Kidney (tissue), 14 donors: ENCODE data around the gene MARCHF2. TPM values are rescaled to one million over a fixed set of nuclear protein-coding genes. Genes with fewer than 3 reads are reported as not detected.

Experiments used
- DNase-seq, 5 donors: peaks; one replicate each; pipeline ENCODE4 v3.0.0-alpha.2; 2013 to 2020
- FAIRE-seq: peaks from 2 replicates; lab custom pipeline; 2012; peaks lifted over from hg19 to GRCh38; lab: Jason Lieb, UNC
- H3K27ac ChIP-seq, 2 donors: one replicate each; pipeline ENCODE4 v1.7.0; 2013; ENCODE audit warnings: low read depth in 2 of 2, low read length in 2 of 2, inconsistent platforms in 1 of 2
- H3K27me3 ChIP-seq: one replicate; pipeline ENCODE4 v1.7.1; 2013; ENCODE audit warnings: low read length, inconsistent platforms; ENCODE audit not compliant: control insufficient read depth, insufficient read depth
- H3K36me3 ChIP-seq, 3 donors: one replicate each; pipeline versions ENCODE4 v1.7.0 to v1.7.1; 2013; ENCODE audit warnings: low read length in 3 of 3, control low read depth in 1 of 3, inconsistent platforms in 1 of 3; ENCODE audit not compliant: insufficient read depth in 3 of 3, control insufficient read depth in 2 of 3
- H3K4me1 ChIP-seq, 3 donors: one replicate each; pipeline versions ENCODE4 v1.7.0 to v1.7.1; 2013; ENCODE audit warnings: low read length in 3 of 3, inconsistent platforms in 1 of 3, low read depth in 1 of 3; ENCODE audit not compliant: control insufficient read depth in 2 of 3, insufficient read depth in 2 of 3
- H3K4me3 ChIP-seq, 3 donors: one replicate each; pipeline versions ENCODE4 v1.7.0 to v1.8.1; 2013; ENCODE audit warnings: low read length in 3 of 3, control low read depth in 1 of 3, inconsistent platforms in 1 of 3
- H3K9ac ChIP-seq, 3 donors: one replicate each; pipeline versions ENCODE4 v1.7.0 to v1.7.1; 2013; ENCODE audit warnings: low read length in 3 of 3, control low read depth in 1 of 3, inconsistent platforms in 1 of 3
- H3K9me3 ChIP-seq, 3 donors: one replicate each; pipeline versions ENCODE4 v1.7.0 to v1.7.1; 2013; ENCODE audit warnings: low read length in 3 of 3, control low read depth in 1 of 3, inconsistent platforms in 1 of 3; ENCODE audit not compliant: control insufficient read depth in 2 of 3, insufficient read depth in 1 of 3
- intact Hi-C: fragments of 100-400 bp; cut with DNase I; formaldehyde crosslinking; loops from one replicate; pipeline ENCODE4 v1.11.1; 2022
- polyA plus RNA-seq: library from polyadenylated mRNA; stranded (reverse); fragments of 350-450 nt; fragmentation: Illumina TruSeq; extraction: RNeasy Lipid Tissue Mini Kit (QIAGEN cat#74804); gene quantifications from one replicate; pipeline ENCODE4 v1.2.3, GENCODE V29; 2014; ENCODE audit warnings: low read depth, low replicate concordance; ENCODE audit not compliant: insufficient read depth
- total RNA-seq: library from RNA; stranded (reverse); fragmentation: NEBNext Ultra II Directional; extraction: Animal tissue kit (Norgen Biotek cat#: 25700); gene quantifications from one replicate; pipeline ENCODE4 v1.2.1, GENCODE V29; 2021
- TF ChIP-seq, protein P1 (sequence below): IDR thresholded peaks from 3 replicates; pipeline ENCODE4 v1.5.1; 2012; ENCODE audit warnings: mild to moderate bottlenecking, moderate library complexity, borderline replicate concordance; ENCODE audit not compliant: insufficient read depth; ENCODE audit errors: extremely low read depth
- donor health status: control.
- donor health status: control.
- donor health status: control.
- donor health status: control.
- donor health status: control.
- donor health status: DM: yes; HTN: yes; CAD: no.
- donor health status: Normal renal cell carcinoma (clear cell type).

The MARCHF2 gene
- total and polyA plus RNA-seq, 2 donors from 2014 or later = 46.5 to 48.4 TPM

DNA sequence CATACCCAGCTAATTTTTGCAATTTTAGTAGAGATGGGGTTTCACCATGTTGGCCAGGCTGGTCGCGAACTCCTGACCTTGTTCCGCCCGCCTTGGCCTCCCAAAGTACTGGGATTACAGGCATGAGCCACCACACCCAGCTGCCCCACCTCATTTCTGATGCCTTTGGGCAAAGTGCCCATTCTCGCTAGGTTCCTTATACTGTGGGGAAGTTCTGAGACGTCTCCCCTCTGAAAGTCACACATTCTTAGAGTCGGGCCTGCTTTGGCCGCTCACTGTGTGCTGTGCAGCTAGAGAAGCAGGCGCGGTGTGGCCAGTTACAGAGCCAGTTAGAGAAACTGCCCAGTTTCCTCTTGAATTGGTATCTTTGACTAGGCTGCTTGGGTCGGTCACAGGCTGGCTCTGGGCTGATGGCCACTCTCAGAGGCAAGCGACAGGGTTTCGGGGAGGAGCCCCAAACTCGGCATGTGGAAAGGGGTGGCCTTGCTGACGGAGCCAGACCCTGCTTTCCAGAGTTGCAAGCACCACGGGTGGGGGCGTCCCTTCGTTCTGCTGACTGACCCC lies 71.3 kb downstream of the MARCHF2 start:
- Histone ChIP-seq H3K27me3 (no peaks in the 10 kb centered on the region), H3K9me3 (no peaks in the 10 kb centered on the region), H3K36me3 (peaks cover 11 to 68% (median 47%) of the 10 kb centered on the region in 3 donors), H3K4me1 (peaks cover 0 to 11% (median 0%) of the 10 kb centered on the region in 3 donors), H3K4me3 (no peak overlapping the region), H3K27ac (no peak overlapping the region), H3K9ac (no peak overlapping the region)
- intact Hi-C loops = no loop called here
- DNase-seq (no peak), FAIRE-seq (no peak)
- TF ChIP-seq, protein P1, sequence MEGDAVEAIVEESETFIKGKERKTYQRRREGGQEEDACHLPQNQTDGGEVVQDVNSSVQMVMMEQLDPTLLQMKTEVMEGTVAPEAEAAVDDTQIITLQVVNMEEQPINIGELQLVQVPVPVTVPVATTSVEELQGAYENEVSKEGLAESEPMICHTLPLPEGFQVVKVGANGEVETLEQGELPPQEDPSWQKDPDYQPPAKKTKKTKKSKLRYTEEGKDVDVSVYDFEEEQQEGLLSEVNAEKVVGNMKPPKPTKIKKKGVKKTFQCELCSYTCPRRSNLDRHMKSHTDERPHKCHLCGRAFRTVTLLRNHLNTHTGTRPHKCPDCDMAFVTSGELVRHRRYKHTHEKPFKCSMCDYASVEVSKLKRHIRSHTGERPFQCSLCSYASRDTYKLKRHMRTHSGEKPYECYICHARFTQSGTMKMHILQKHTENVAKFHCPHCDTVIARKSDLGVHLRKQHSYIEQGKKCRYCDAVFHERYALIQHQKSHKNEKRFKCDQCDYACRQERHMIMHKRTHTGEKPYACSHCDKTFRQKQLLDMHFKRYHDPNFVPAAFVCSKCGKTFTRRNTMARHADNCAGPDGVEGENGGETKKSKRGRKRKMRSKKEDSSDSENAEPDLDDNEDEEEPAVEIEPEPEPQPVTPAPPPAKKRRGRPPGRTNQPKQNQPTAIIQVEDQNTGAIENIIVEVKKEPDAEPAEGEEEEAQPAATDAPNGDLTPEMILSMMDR = no peak

DNA sequence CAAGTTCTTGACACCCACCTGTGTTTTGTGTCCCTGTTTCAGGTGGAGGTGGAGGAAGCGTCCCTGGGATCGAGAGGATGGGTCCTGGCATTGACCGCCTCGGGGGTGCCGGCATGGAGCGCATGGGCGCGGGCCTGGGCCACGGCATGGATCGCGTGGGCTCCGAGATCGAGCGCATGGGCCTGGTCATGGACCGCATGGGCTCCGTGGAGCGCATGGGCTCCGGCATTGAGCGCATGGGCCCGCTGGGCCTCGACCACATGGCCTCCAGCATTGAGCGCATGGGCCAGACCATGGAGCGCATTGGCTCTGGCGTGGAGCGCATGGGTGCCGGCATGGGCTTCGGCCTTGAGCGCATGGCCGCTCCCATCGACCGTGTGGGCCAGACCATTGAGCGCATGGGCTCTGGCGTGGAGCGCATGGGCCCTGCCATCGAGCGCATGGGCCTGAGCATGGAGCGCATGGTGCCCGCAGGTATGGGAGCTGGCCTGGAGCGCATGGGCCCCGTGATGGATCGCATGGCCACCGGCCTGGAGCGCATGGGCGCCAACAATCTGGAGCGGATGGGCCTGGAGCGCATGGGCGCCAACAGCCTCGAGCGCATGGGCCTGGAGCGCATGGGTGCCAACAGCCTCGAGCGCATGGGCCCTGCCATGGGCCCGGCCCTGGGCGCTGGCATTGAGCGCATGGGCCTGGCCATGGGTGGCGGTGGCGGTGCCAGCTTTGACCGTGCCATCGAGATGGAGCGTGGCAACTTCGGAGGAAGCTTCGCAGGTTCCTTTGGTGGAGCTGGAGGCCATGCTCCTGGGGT lies 72.7 kb downstream of the MARCHF2 start:
- peaks cover 0 to 9% (median 0%) of the 10 kb centered on the region in 3 donors for H3K4me1 ChIP-seq
- no peaks in the 10 kb centered on the region for H3K9me3 ChIP-seq
- no peak overlapping the region for H3K9ac ChIP-seq
- H3K4me3 ChIP-seq = no peak overlapping the region
- peaks cover 11 to 65% (median 45%) of the 10 kb centered on the region in 3 donors for H3K36me3 ChIP-seq
- no peaks in the 10 kb centered on the region for H3K27me3 ChIP-seq
- FAIRE-seq = no peak
- DNase-seq = no peak
- no peak overlapping the region for H3K27ac ChIP-seq
- intact Hi-C loops = no loop called here
- TF ChIP-seq, protein P1 = no peak

DNA sequence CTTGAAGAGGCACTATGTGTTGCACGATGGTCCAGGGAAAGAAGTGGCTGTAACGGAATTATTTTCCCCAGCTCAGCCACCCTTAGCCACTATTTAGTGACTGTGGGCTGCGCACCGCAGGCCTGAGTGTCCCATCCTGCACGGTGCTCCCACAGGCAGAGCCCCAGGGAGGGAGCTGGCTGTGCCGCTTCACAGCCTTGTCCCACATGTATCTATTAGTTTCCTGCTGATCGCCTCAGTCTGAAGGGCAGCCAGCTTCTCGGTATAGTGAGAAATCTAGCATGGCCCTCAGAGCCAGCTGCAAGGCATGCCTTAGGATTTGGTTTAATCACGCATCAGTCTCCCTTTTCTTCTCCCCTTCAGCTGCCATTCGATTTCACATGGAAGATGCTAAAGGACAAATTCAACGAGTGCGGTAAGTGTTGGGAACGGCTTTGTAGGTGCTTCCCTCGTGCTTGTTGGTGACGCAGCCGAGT lies 73.6 kb downstream of the MARCHF2 start:
- intact Hi-C loops = no loop called here
- Histone ChIP-seq H3K9ac (no peak overlapping the region), H3K9me3 (no peaks in the 10 kb centered on the region), H3K27me3 (no peaks in the 10 kb centered on the region), H3K36me3 (peaks cover 11 to 61% (median 42%) of the 10 kb centered on the region in 3 donors), H3K4me1 (peaks cover 0 to under 1% (median 0%) of the 10 kb centered on the region in 3 donors), H3K4me3 (no peak overlapping the region), H3K27ac (no peak overlapping the region)
- TF ChIP-seq, protein P1 = no peak
- DNase-seq = no peak
- FAIRE-seq = no peak
